ENCODE data around the gene CENPT. TPM values are rescaled to one million over a fixed set of nuclear protein-coding genes. Genes with fewer than 3 reads are reported as not detected.
A peak's percentile ranks its signal among the peaks of the same experiment; 100 is the strongest.

The CENPT gene
- total and polyA plus RNA-seq, 2 of the 13 experiments (the other 11 are each of a cell fraction or from before 2014, with no cell fraction given) = 40.9 to 43.3 TPM

DNA sequence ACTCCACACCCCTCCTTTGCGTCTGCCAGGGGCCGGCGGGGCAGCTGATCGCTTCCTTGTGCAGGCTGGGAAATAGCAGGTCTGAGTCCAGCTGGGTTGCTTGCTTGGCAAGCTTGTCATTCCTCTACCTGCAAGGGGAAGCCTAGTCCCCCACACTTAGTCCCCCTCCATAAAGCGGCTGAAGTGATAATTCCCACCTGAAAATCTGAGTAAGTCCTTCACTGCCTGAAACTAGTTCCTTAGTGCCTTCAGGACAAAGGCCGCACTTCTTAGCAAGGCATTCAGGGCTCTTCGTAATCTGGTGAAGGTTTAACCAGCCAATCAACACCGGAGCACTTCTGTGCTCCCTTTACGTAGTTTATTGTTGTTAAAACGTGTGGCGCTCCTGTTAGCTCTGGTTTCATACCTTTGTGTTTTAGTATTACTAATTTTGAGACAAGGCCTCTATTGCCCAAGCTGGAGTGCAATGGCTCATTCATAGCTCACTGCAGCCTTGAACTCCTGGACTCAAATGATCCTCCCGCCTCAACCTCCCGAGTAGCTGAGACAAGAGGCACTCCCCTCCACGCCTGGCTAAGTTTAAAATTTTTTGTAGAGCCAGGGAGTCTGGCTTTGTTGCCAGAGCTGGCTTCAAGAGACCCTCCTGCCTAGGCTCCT, 46.4 kb upstream of the CENPT start (continued):
- TF ChIP-seq ZNF30 (CRISPR knock-in tag; IDR thresholded peaks at IDR 0.05) = 0 out of 2 replicates have a peak, but pooled peaks have one; percentile 12
- TF ChIP-seq PRPF4 (IDR thresholded peaks at IDR 0.05; ENCODE audit: low read depth, low read length, poor library complexity, severe bottlenecking) = no peak
- TF ChIP-seq NBN (conservative IDR thresholded peaks at IDR 0.05) = no peak
- TF ChIP-seq MYPOP (CRISPR knock-in tag; IDR thresholded peaks at IDR 0.05) = peak; percentile 52; the same call in 1 of the 2 replicates
- no peak for TF ChIP-seq ZNF775 (CRISPR knock-in tag; IDR thresholded peaks at IDR 0.05; ENCODE audit: borderline replicate concordance)
- no peak for TF ChIP-seq ZNF20 (CRISPR knock-in tag; IDR thresholded peaks at IDR 0.05)
- TF ChIP-seq ZKSCAN1 (IDR thresholded peaks at IDR 0.05; ENCODE audit: low read length) = no peak
- TF ChIP-seq BRCA1 (CRISPR knock-in tag; IDR thresholded peaks at IDR 0.05) = 0 out of 2 replicates have a peak, but pooled peaks have one; percentile 14
- no peak for TF ChIP-seq SOX5 (CRISPR knock-in tag; IDR thresholded peaks at IDR 0.05; ENCODE audit: borderline replicate concordance)
- TF ChIP-seq GLI4 (CRISPR knock-in tag; IDR thresholded peaks at IDR 0.05; ENCODE audit: borderline replicate concordance) = 0 out of 2 replicates have a peak, but pooled peaks have one; percentile 30
- no peak for TF ChIP-seq ZNF12 (CRISPR knock-in tag; IDR thresholded peaks at IDR 0.05)
- TF ChIP-seq, protein P1, sequence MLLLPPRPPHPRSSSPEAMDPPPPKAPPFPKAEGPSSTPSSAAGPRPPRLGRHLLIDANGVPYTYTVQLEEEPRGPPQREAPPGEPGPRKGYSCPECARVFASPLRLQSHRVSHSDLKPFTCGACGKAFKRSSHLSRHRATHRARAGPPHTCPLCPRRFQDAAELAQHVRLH (CRISPR knock-in tag; IDR thresholded peaks at IDR 0.05; ENCODE audit: borderline replicate concordance, low read depth) = 0 out of 2 replicates have a peak, but pooled peaks have one; percentile 15
- no peak for TF ChIP-seq ZBTB7B (CRISPR knock-in tag; IDR thresholded peaks at IDR 0.05)
- TF ChIP-seq E2F2 (CRISPR knock-in tag; IDR thresholded peaks at IDR 0.05; ENCODE audit: borderline replicate concordance) = no peak
- no peak for TF ChIP-seq ZNF615 (CRISPR knock-in tag; IDR thresholded peaks at IDR 0.05; ENCODE audit: borderline replicate concordance)
- no peak for TF ChIP-seq ZNF777 (CRISPR knock-in tag; IDR thresholded peaks at IDR 0.05)
- TF ChIP-seq, protein P2, sequence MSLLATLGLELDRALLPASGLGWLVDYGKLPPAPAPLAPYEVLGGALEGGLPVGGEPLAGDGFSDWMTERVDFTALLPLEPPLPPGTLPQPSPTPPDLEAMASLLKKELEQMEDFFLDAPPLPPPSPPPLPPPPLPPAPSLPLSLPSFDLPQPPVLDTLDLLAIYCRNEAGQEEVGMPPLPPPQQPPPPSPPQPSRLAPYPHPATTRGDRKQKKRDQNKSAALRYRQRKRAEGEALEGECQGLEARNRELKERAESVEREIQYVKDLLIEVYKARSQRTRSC (CRISPR knock-in tag; IDR thresholded peaks at IDR 0.05; ENCODE audit: low read depth) = no peak
- no peak for TF ChIP-seq PRMT3 (CRISPR knock-in tag; IDR thresholded peaks at IDR 0.05; ENCODE audit: borderline replicate concordance, low read depth)
- no peak for TF ChIP-seq ZFP1 (CRISPR knock-in tag; IDR thresholded peaks at IDR 0.05)
- TF ChIP-seq ZSCAN21 (CRISPR knock-in tag; IDR thresholded peaks at IDR 0.05; ENCODE audit: borderline replicate concordance) = no peak; the same call in 1 of the 2 replicates
- peak; percentile 5; the same call in 1 of the 2 replicates for TF ChIP-seq TFDP1 (CRISPR knock-in tag; IDR thresholded peaks at IDR 0.05; ENCODE audit: borderline replicate concordance)
- no peak for TF ChIP-seq TCF7L2 (IDR thresholded peaks at IDR 0.05; ENCODE audit: low read depth, low read length)
- TF ChIP-seq PPARG (CRISPR knock-in tag; conservative IDR thresholded peaks at IDR 0.05) = no peak
- TF ChIP-seq ZNF737 (CRISPR knock-in tag; IDR thresholded peaks at IDR 0.05; ENCODE audit: borderline replicate concordance) = peak; percentile 56; the same call in 1 of the 2 replicates
- TF ChIP-seq CBX2 (IDR thresholded peaks at IDR 0.05; ENCODE audit: low read depth, low read length) = no peak
- TF ChIP-seq CBX2 (CRISPR knock-in tag; IDR thresholded peaks at IDR 0.05; ENCODE audit: low read depth) = no peak
- TF ChIP-seq CBX1 (IDR thresholded peaks at IDR 0.05; ENCODE audit: low read depth) = no peak
- no peak for TF ChIP-seq ZNF724P (CRISPR knock-in tag; IDR thresholded peaks at IDR 0.05; ENCODE audit: borderline replicate concordance)
